K562 (cell line): ENCODE measurements around the gene RANBP3. TPM values are rescaled to one million over a fixed set of nuclear protein-coding genes. Genes with fewer than 3 reads are reported as not detected.

Source experiments
- ATAC-seq: fragments of 200-7000 bp; cut with Tn5 transposase; 3 replicates; pipeline ENCODE4 v1.9.1; 2020; ENCODE audit warnings: moderate library complexity
- BruUV-seq: library from RNA; stranded (reverse); fragments of 400-500 nt; replicated peaks from 2 replicates; lab custom pipeline; 2021; lab: Mats Ljungman, UMichigan
- CTCF ChIA-PET: fragments of 300-600 bp; formaldehyde crosslinking; extraction: SDS; loops from one replicate; lab custom pipeline; 2021; ENCODE audit warnings: low intra/inter-chr PET ratio; lab: Yijun Ruan, JAX
- POLR2A ChIA-PET: fragments of 300-600, 350-650 bp; sonication (Branson Sonifier 250); formaldehyde crosslinking; extraction: SDS; loops from one replicate; lab custom pipeline; 2021; ENCODE audit warnings: antibody characterized with exemption, inconsistent platforms; lab: Yijun Ruan, JAX
- DNase-seq, 4 experiments: peaks; one replicate each; pipeline versions ENCODE4 v3.0.0 to v3.0.0-alpha.2; 2011 to 2018; ENCODE audit warnings: low spot score in 3 of 4, mixed read lengths in 3 of 4; ENCODE audit errors: extremely low read depth in 1 of 4
- FAIRE-seq: peaks from 2 replicates; lab custom pipeline; 2011; peaks lifted over from hg19 to GRCh38; lab: Jason Lieb, UNC
- H2AFZ ChIP-seq: 2 replicates; pipeline ENCODE4 v1.6.0; 2011; ENCODE audit warnings: low read depth, low read length, control low read depth, inconsistent platforms
- H3K27ac ChIP-seq: fragments of 200-600 bp; 3 replicates; pipeline ENCODE4 v1.8.0; 2011; ENCODE audit warnings: low read depth, mild to moderate bottlenecking, control low read depth, inconsistent platforms, low read length, moderate library complexity, mixed read lengths; ENCODE audit errors: extremely low read depth
- H3K27me3 ChIP-seq, 2 experiments: fragments of 300-600 bp in 1 of 2; 2 replicates in 1 of 2; 3 replicates in 1 of 2; pipeline versions ENCODE4 v1.6.0 to v1.8.0; 2011; ENCODE audit warnings: inconsistent platforms in 2 of 2, low read length in 2 of 2, mild to moderate bottlenecking in 1 of 2, mixed read lengths in 1 of 2, moderate library complexity in 1 of 2; ENCODE audit not compliant: control insufficient read depth in 2 of 2, insufficient read depth in 2 of 2
- H3K36me3 ChIP-seq: fragments of 300-600 bp; 3 replicates; pipeline ENCODE4 v1.8.0; 2011; ENCODE audit warnings: mild to moderate bottlenecking, low read length, inconsistent platforms; ENCODE audit not compliant: control insufficient read depth, insufficient read depth
- H3K4me1 ChIP-seq, 2 experiments: fragments of 200-600 bp in 1 of 2; replicated peaks in 1 of 2; 2 replicates in 1 of 2; 3 replicates in 1 of 2; pipeline versions ENCODE4 v1.5.1 to v1.8.0; 2011; ENCODE audit warnings: inconsistent platforms in 2 of 2, low read length in 2 of 2, mild to moderate bottlenecking in 1 of 2, mixed read lengths in 1 of 2, moderate library complexity in 1 of 2; ENCODE audit not compliant: control insufficient read depth in 2 of 2, insufficient read depth in 2 of 2
- H3K4me2 ChIP-seq: 2 replicates; pipeline ENCODE4 v1.6.1; 2011; ENCODE audit warnings: low read length, control low read depth, inconsistent platforms, mixed read lengths; ENCODE audit not compliant: insufficient read depth
- H3K4me3 ChIP-seq: fragments of 200-600 bp; sonication (generic), shearing (Covaris generic); 2 replicates; pipeline ENCODE4 v1.5.1; 2016; ENCODE audit warnings: control low read depth, inconsistent platforms
- H3K79me2 ChIP-seq: fragments of 200-600 bp; 3 replicates; pipeline ENCODE4 v1.8.0; 2011; ENCODE audit warnings: low read length, inconsistent platforms; ENCODE audit not compliant: control insufficient read depth, insufficient read depth
- H3K9ac ChIP-seq, 2 experiments: 2 replicates each; pipeline versions ENCODE4 v1.6.0 to v1.6.1; 2011; ENCODE audit warnings: low read depth in 2 of 2, low read length in 2 of 2, control low read depth in 1 of 2, inconsistent platforms in 1 of 2, mild to moderate bottlenecking in 1 of 2, mixed read lengths in 1 of 2; ENCODE audit not compliant: insufficient read depth in 1 of 2
- H3K9me1 ChIP-seq: one replicate; pipeline ENCODE4 v1.6.0; 2011; ENCODE audit warnings: inconsistent platforms, mild to moderate bottlenecking, low read length, moderate library complexity; ENCODE audit not compliant: control insufficient read depth, insufficient read depth
- H3K9me3 ChIP-seq: replicated peaks from 2 replicates; pipeline ENCODE4 v1.5.1; 2011; ENCODE audit warnings: low read depth, low read length, inconsistent platforms; ENCODE audit not compliant: control insufficient read depth, insufficient read depth
- H4K20me1 ChIP-seq: replicated peaks from 2 replicates; pipeline ENCODE4 v1.6.1; 2011; ENCODE audit warnings: low read length, inconsistent platforms, mixed read lengths; ENCODE audit not compliant: control insufficient read depth, insufficient read depth
- ATF3 ChIP-seq, 2 experiments: fragments of 450-650 bp in 1 of 2; sonication (generic) in 1 of 2; formaldehyde crosslinking in 1 of 2; IDR thresholded peaks in 1 of 2; conservative IDR thresholded peaks in 1 of 2; 2 replicates each; pipeline versions ENCODE4 v1.6.1 to v1.8.1; 2016 to 2023; ENCODE audit warnings: mild to moderate bottlenecking in 2 of 2, moderate library complexity in 2 of 2, inconsistent platforms in 1 of 2, missing genetic modification reagents in 1 of 2
- CTCF ChIP-seq, 3 experiments: IDR thresholded peaks in 2 of 3; conservative IDR thresholded peaks in 1 of 3; 2 replicates each; pipeline ENCODE4 v1.5.1; 2011 to 2012; ENCODE audit warnings: low read length in 3 of 3, mild to moderate bottlenecking in 3 of 3, control low read depth in 2 of 3, improper control_type of control experiment in 1 of 3, inconsistent platforms in 1 of 3, low read depth in 1 of 3, mixed read lengths in 1 of 3, moderate library complexity in 1 of 3; ENCODE audit not compliant: insufficient read depth in 2 of 3
- EHMT2 ChIP-seq: fragments of 450-650 bp; IDR thresholded peaks from 2 replicates; pipeline ENCODE4 v1.6.1; 2018; ENCODE audit warnings: antibody characterized with exemption
- ERF ChIP-seq: fragments of 450-650 bp; formaldehyde crosslinking; IDR thresholded peaks from 2 replicates; pipeline ENCODE4 v1.4.0; 2020; ENCODE audit warnings: mild to moderate bottlenecking, mixed read lengths
- FOXA1 ChIP-seq: fragments of 450-650 bp; IDR thresholded peaks from 2 replicates; pipeline ENCODE4 v1.6.1; 2016; ENCODE audit warnings: mild to moderate bottlenecking, borderline replicate concordance
- NFIC ChIP-seq: fragments of 450-650 bp; IDR thresholded peaks from 2 replicates; pipeline ENCODE4 v1.6.1; 2017; ENCODE audit warnings: mild to moderate bottlenecking, inconsistent platforms
- POLR2A ChIP-seq: fragments of 450-650 bp; conservative IDR thresholded peaks from 2 replicates; pipeline ENCODE4 v1.6.1; 2016
- SP1 ChIP-seq: sonication (generic); formaldehyde crosslinking; IDR thresholded peaks from 2 replicates; pipeline ENCODE4 v1.8.1; 2022; ENCODE audit warnings: mild to moderate bottlenecking, missing genetic modification reagents
- THRB ChIP-seq: fragments of 450-650 bp; formaldehyde crosslinking; conservative IDR thresholded peaks from 2 replicates; pipeline ENCODE4 v1.4.0; 2022; ENCODE audit warnings: mild to moderate bottlenecking, missing genetic modification characterization
- ZNF512 ChIP-seq: IDR thresholded peaks from 2 replicates; pipeline ENCODE4 v1.6.1; 2016; ENCODE audit warnings: missing genetic modification characterization, missing compliant biosample characterization
- WGBS: fragments of 100-300 bp; shearing (Covaris generic); methylation state at CpG from one replicate; pipeline ENCODE4 v1.1.6; 2016; ENCODE audit warnings: low coverage, mixed read lengths; ENCODE audit not compliant: insufficient coverage; ENCODE audit errors: missing lambda C conversion rate; 5-methylcytosine and 5-hydroxymethylcytosine counted together
- in situ Hi-C: fragments of 300-500 bp; cut with MboI; formaldehyde crosslinking; loops from 4 replicates; pipeline ENCODE4 v1.15.0; 2018; ENCODE audit warnings: inconsistent platforms, mixed read lengths
- intact Hi-C: fragments of 100-400 bp; cut with micrococcal nuclease; formaldehyde crosslinking; loops from 2 replicates; pipeline ENCODE4 v1.14.2; 2022
- polyA plus RNA-seq, 8 experiments: library from polyadenylated mRNA; depleted of rRNA in 4 of 8; stranded (reverse) in 5 of 8; unstranded in 3 of 8; fragments of >200 nt; fragmentation: Nextera tagmentation in 2 of 8; fragmentation: Illumina TruSeq in 1 of 8; extraction: Ambion mirVana in 2 of 8; extraction: Trizol in 1 of 8; gene quantifications; 2 replicates each; pipeline versions ENCODE4 v1.2.1 to v1.2.3, GENCODE V29; 2011 to 2014; ENCODE audit warnings: inconsistent platforms in 1 of 8, missing spikeins in 1 of 8
- total RNA-seq, 7 experiments: library from RNA; depleted of rRNA in 6 of 7; stranded (reverse); fragments of >200 nt in 6 of 7; fragmentation: Illumina TruSeq in 2 of 7; extraction: Trizol in 2 of 7; gene quantifications; 2 replicates each; pipeline versions ENCODE4 v1.2.1 to v1.2.3, GENCODE V29; 2011 to 2021; ENCODE audit warnings: low replicate concordance in 1 of 7

RANBP3 gene
- total and polyA plus RNA-seq, 9 of the 15 experiments (the other 6 are each of a cell fraction or from before 2014, with no cell fraction given): 0.90 to 95.1 (median 63.2) TPM

- TF ChIP-seq CTCF (IDR thresholded peaks at IDR 0.05 in 2 of 3, conservative IDR thresholded peaks at IDR 0.05 in 1 of 3; ENCODE audit: insufficient read depth in 2 of 3, low read depth in 1 of 3, low read length in 3 of 3) (peak in 1 of 3 experiments; percentile 3; a peak in 1 of 6 replicates), FOXA1 (no peak), SP1 (CRISPR knock-in tag) (no peak), EHMT2 (no peak), POLR2A (no peak), NFIC (peak; percentile 71)
- TF ChIP-seq, all 486 proteins: peak for 3
Observed at GRCh38 chr19:6020972-6021805, 43.2 kb upstream of the RANBP3 start (continued).

- Histone ChIP-seq H3K9me3 (no peaks in the 10 kb centered on the region), H3K9ac (no peak overlapping the region), H3K79me2 (no peaks in the 10 kb centered on the region), H3K4me1 (peaks cover 0 to 23% of the 10 kb centered on the region in 2 experiments; a peak in 2 of 5 replicates), H2AFZ (no peak overlapping the region), H4K20me1 (peaks cover 4% of the 10 kb centered on the region), H3K9me1 (peaks cover 2% of the 10 kb centered on the region), H3K4me2 (no peak overlapping the region), H3K27me3 (no peaks in the 10 kb centered on the region), H3K27ac (no peak overlapping the region), H3K36me3 (no peaks in the 10 kb centered on the region), H3K4me3 (no peak overlapping the region)
- no peak for TF ChIP-seq ATF3 (IDR thresholded peaks at IDR 0.05)
- no peak for TF ChIP-seq ATF3 (CRISPR knock-in tag; conservative IDR thresholded peaks at IDR 0.05)
- no peak for TF ChIP-seq ERF (CRISPR knock-in tag)
- no peak for TF ChIP-seq ZNF512 (tag)
- no peak for TF ChIP-seq THRB (CRISPR knock-in tag)
- ChIA-PET CTCF (interaction anchor here (2.1 to 4.0 kb wide), 3 partner anchors 33 to 215 kb away, joined by 7 to 32 read pairs (median 26); partner anchors contain the start of gene NRTN), POLR2A (interaction anchor here (1.1 kb wide), 1 partner anchor 52 kb away, joined by 3 read pairs; no protein-coding TSS in a partner anchor)
- intact Hi-C loops: loop anchor here (5.0 kb wide), 1 partner anchor 218 kb away; no protein-coding TSS in a partner anchor
- no peak for ATAC-seq
- WGBS: 72% methylated on average over 15 of the region's 20 CpGs
- no peak for DNase-seq
- no TSS peak for BruUV-seq
- FAIRE-seq: no peak
- in situ Hi-C loops: loop anchor here (5.0 kb wide), 1 partner anchor 218 kb away; no protein-coding TSS in a partner anchor
Observed at GRCh38 chr19:6020166-6020882, 42.4 kb upstream of the RANBP3 start.
